KMS-11 (cell line): ENCODE data around the gene TP53I11.

Source experiments
- H2AFZ ChIP-seq: fragments of 200-600 bp; sonication (generic); 2 replicates; pipeline ENCODE4 v1.6.1; 2016; ENCODE audit warnings: antibody characterized with exemption, mixed run types, low read depth
- H3K27ac ChIP-seq: fragments of 200-600 bp; sonication (generic); 2 replicates; pipeline ENCODE4 v1.6.1; 2016; ENCODE audit warnings: mild to moderate bottlenecking, mixed run types
- H3K27me3 ChIP-seq: fragments of 200-600 bp; sonication (generic); 2 replicates; pipeline ENCODE4 v1.6.1; 2017; ENCODE audit warnings: mild to moderate bottlenecking, low read depth, mixed run types, moderate library complexity; ENCODE audit not compliant: insufficient read depth
- H3K36me3 ChIP-seq: fragments of 200-600 bp; sonication (generic); 2 replicates; pipeline ENCODE4 v1.6.1; 2017; ENCODE audit warnings: mild to moderate bottlenecking, mixed run types; ENCODE audit not compliant: insufficient read depth
- H3K4me1 ChIP-seq: fragments of 200-600 bp; sonication (generic); 2 replicates; pipeline ENCODE4 v1.6.1; 2016; ENCODE audit warnings: mild to moderate bottlenecking, low read depth, mixed run types; ENCODE audit not compliant: poor library complexity, severe bottlenecking
- H3K4me2 ChIP-seq: fragments of 200-600 bp; sonication (generic); 2 replicates; pipeline ENCODE4 v1.7.0; 2016; ENCODE audit warnings: mild to moderate bottlenecking, mixed run types
- H3K4me3 ChIP-seq: fragments of 200-600 bp; sonication (generic); IDR thresholded peaks from 2 replicates; pipeline ENCODE4 v1.6.1; 2017; ENCODE audit warnings: low read depth, low read length, mixed read lengths; ENCODE audit not compliant: insufficient read depth
- H3K79me2 ChIP-seq: fragments of 200-600 bp; sonication (generic); 2 replicates; pipeline ENCODE4 v1.6.1; 2016; ENCODE audit warnings: low read depth, mixed run types; ENCODE audit not compliant: insufficient read depth
- H3K9ac ChIP-seq: fragments of 200-600 bp; sonication (generic); 2 replicates; pipeline ENCODE4 v1.6.1; 2016; ENCODE audit warnings: mild to moderate bottlenecking, mixed run types
- H4K20me1 ChIP-seq: fragments of 200-600 bp; sonication (generic); 2 replicates; pipeline ENCODE4 v1.6.1; 2016; ENCODE audit warnings: mild to moderate bottlenecking, mixed run types; ENCODE audit not compliant: insufficient read depth
- CTCF ChIP-seq: fragments of 200-600 bp; sonication (generic); conservative IDR thresholded peaks from 2 replicates; pipeline ENCODE4 v1.6.1; 2017; ENCODE audit warnings: low read depth, mild to moderate bottlenecking, antibody characterized with exemption, low read length, moderate library complexity, mixed read lengths

Gene TP53I11

GRCh38 chr11:44940835-44941234, 9.8 kb downstream of the TP53I11 start:
- no peaks in the 10 kb centered on the region for H4K20me1 ChIP-seq
- no peak overlapping the region for H2AFZ ChIP-seq
- H3K36me3 ChIP-seq = no peaks in the 10 kb centered on the region

GRCh38 chr11:44940404-44940803, 10.3 kb downstream of the TP53I11 start:
- H2AFZ ChIP-seq = no peak overlapping the region
- no peaks in the 10 kb centered on the region for H4K20me1 ChIP-seq
- H3K9ac ChIP-seq = no peak overlapping the region
- no peak for TF ChIP-seq CTCF
- H3K27me3 ChIP-seq = no peaks in the 10 kb centered on the region
- H3K79me2 ChIP-seq = no peaks in the 10 kb centered on the region
- no peak overlapping the region for H3K4me3 ChIP-seq
- no peak overlapping the region for H3K4me2 ChIP-seq
- H3K27ac ChIP-seq = no peak overlapping the region
- H3K36me3 ChIP-seq = no peaks in the 10 kb centered on the region
- no peaks in the 10 kb centered on the region for H3K4me1 ChIP-seq

More at GRCh38 chr11:44940835-44941234, 9.8 kb downstream of the TP53I11 start:
- Histone ChIP-seq H3K9ac (no peak overlapping the region), H3K27ac (no peak overlapping the region), H3K4me2 (no peak overlapping the region), H3K79me2 (no peaks in the 10 kb centered on the region), H3K4me1 (no peaks in the 10 kb centered on the region), H3K27me3 (no peaks in the 10 kb centered on the region), H3K4me3 (no peak overlapping the region)
- TF ChIP-seq CTCF = no peak

GRCh38 chr11:44939673-44940395, 10.8 kb downstream of the TP53I11 start:
- no peak for TF ChIP-seq CTCF
- Histone ChIP-seq H3K4me1 (no peaks in the 10 kb centered on the region), H4K20me1 (no peaks in the 10 kb centered on the region), H3K27ac (no peak overlapping the region), H3K4me2 (no peak overlapping the region), H3K36me3 (no peaks in the 10 kb centered on the region), H2AFZ (no peak overlapping the region), H3K9ac (no peak overlapping the region), H3K27me3 (no peaks in the 10 kb centered on the region), H3K79me2 (no peaks in the 10 kb centered on the region), H3K4me3 (no peak overlapping the region)

GRCh38 chr11:44938066-44938691, 12.5 kb downstream of the TP53I11 start:
- Histone ChIP-seq H3K4me1 (no peaks in the 10 kb centered on the region), H3K27me3 (no peaks in the 10 kb centered on the region), H3K36me3 (no peaks in the 10 kb centered on the region), H3K4me2 (no peak overlapping the region), H3K9ac (no peak overlapping the region), H3K79me2 (no peaks in the 10 kb centered on the region), H4K20me1 (no peaks in the 10 kb centered on the region), H2AFZ (no peak overlapping the region), H3K27ac (no peak overlapping the region), H3K4me3 (no peak overlapping the region)
- TF ChIP-seq CTCF = no peak
